Neural cell (in vitro differentiated cells): ENCODE measurements around the gene MLEC.

Experiments
- CTCF ChIP-seq: fragments of 450-650 bp; IDR thresholded peaks from 2 replicates; pipeline ENCODE4 v1.5.1; 2014; ENCODE audit warnings: antibody characterized with exemption, mild to moderate bottlenecking, moderate library complexity; ENCODE audit not compliant: poor library complexity, severe bottlenecking
- EP300 ChIP-seq: fragments of 450-650 bp; conservative IDR thresholded peaks from 2 replicates; pipeline ENCODE4 v1.6.1; 2014; ENCODE audit warnings: antibody characterized with exemption, mild to moderate bottlenecking, moderate library complexity; ENCODE audit not compliant: poor library complexity, severe bottlenecking
- MXI1 ChIP-seq: fragments of 450-650 bp; conservative IDR thresholded peaks from 2 replicates; pipeline ENCODE4 v1.6.1; 2014; ENCODE audit warnings: antibody characterized with exemption, mild to moderate bottlenecking; ENCODE audit not compliant: poor library complexity, severe bottlenecking

GRCh38 chr12:120719496-120720233 is 32.7 kb downstream of the MLEC start:
- TF ChIP-seq CTCF = no peak
- TF ChIP-seq EP300 = no peak
- no peak for TF ChIP-seq MXI1
